Rectal smooth muscle tissue (tissue), 1 donor: ENCODE data around the gene BAG3.

ENCODE experiments used
- H3K27ac ChIP-seq: one replicate; pipeline ENCODE4 v1.7.0; 2013; ENCODE audit warnings: low read depth, low read length, inconsistent platforms
- H3K27me3 ChIP-seq: one replicate; pipeline ENCODE4 v1.7.0; 2013; ENCODE audit warnings: low read length; ENCODE audit not compliant: control insufficient read depth, insufficient read depth
- H3K36me3 ChIP-seq: one replicate; pipeline ENCODE4 v1.7.0; 2013; ENCODE audit warnings: low read length; ENCODE audit not compliant: control insufficient read depth, insufficient read depth
- H3K4me1 ChIP-seq: one replicate; pipeline ENCODE4 v1.7.0; 2013; ENCODE audit warnings: low read length; ENCODE audit not compliant: control insufficient read depth, insufficient read depth
- H3K4me3 ChIP-seq: one replicate; pipeline ENCODE4 v1.7.0; 2013; ENCODE audit warnings: low read length
- H3K9ac ChIP-seq: one replicate; pipeline ENCODE4 v1.7.0; 2013; ENCODE audit warnings: low read length

Gene BAG3

GRCh38 chr10:119620241-119621077 is 30.7 kb upstream of the BAG3 start:
- Histone ChIP-seq H3K9ac (no peak overlapping the region), H3K36me3 (no peaks in the 10 kb centered on the region), H3K27ac (no peak overlapping the region), H3K27me3 (no peaks in the 10 kb centered on the region), H3K4me3 (no peak overlapping the region), H3K4me1 (no peaks in the 10 kb centered on the region)

- Histone ChIP-seq H3K27me3 (no peaks in the 10 kb centered on the region), H3K36me3 (no peaks in the 10 kb centered on the region), H3K27ac (no peak overlapping the region), H3K4me1 (no peaks in the 10 kb centered on the region), H3K4me3 (no peak overlapping the region), H3K9ac (no peak overlapping the region)
Measured at GRCh38 chr10:119621078-119621384, 30.1 kb upstream of the BAG3 start.

GRCh38 chr10:119625570-119626280 is 25.5 kb upstream of the BAG3 start:
- H3K27ac ChIP-seq = no peak overlapping the region
- no peak overlapping the region for H3K4me3 ChIP-seq
- H3K9ac ChIP-seq = no peak overlapping the region
- H3K27me3 ChIP-seq = no peaks in the 10 kb centered on the region
- H3K36me3 ChIP-seq = no peaks in the 10 kb centered on the region
- H3K4me1 ChIP-seq = no peaks in the 10 kb centered on the region

GRCh38 chr10:119630300-119630699 is 20.9 kb upstream of the BAG3 start:
- Histone ChIP-seq H3K9ac (no peak overlapping the region), H3K27ac (no peak overlapping the region), H3K36me3 (no peaks in the 10 kb centered on the region), H3K27me3 (no peaks in the 10 kb centered on the region), H3K4me3 (no peak overlapping the region), H3K4me1 (no peaks in the 10 kb centered on the region)

GRCh38 chr10:119633538-119634218 is 17.5 kb upstream of the BAG3 start:
- Histone ChIP-seq H3K4me1 (no peaks in the 10 kb centered on the region), H3K27ac (no peak overlapping the region), H3K27me3 (no peaks in the 10 kb centered on the region), H3K9ac (no peak overlapping the region), H3K36me3 (no peaks in the 10 kb centered on the region), H3K4me3 (no peak overlapping the region)

- H3K9ac ChIP-seq = no peak overlapping the region
- no peaks in the 10 kb centered on the region for H3K4me1 ChIP-seq
- H3K36me3 ChIP-seq = no peaks in the 10 kb centered on the region
- H3K27me3 ChIP-seq = no peaks in the 10 kb centered on the region
- H3K4me3 ChIP-seq = no peak overlapping the region
- no peak overlapping the region for H3K27ac ChIP-seq
Measured at GRCh38 chr10:119634219-119634544, 17.0 kb upstream of the BAG3 start.

GRCh38 chr10:119637631-119638030 is 13.5 kb upstream of the BAG3 start:
- no peak overlapping the region for H3K9ac ChIP-seq
- no peaks in the 10 kb centered on the region for H3K27me3 ChIP-seq
- H3K4me3 ChIP-seq = no peak overlapping the region
- no peaks in the 10 kb centered on the region for H3K36me3 ChIP-seq
- no peaks in the 10 kb centered on the region for H3K4me1 ChIP-seq
- no peak overlapping the region for H3K27ac ChIP-seq

- H3K9ac ChIP-seq = no peak overlapping the region
- no peak overlapping the region for H3K27ac ChIP-seq
- no peaks in the 10 kb centered on the region for H3K27me3 ChIP-seq
- H3K4me3 ChIP-seq = no peak overlapping the region
- no peaks in the 10 kb centered on the region for H3K36me3 ChIP-seq
- no peaks in the 10 kb centered on the region for H3K4me1 ChIP-seq
Measured at GRCh38 chr10:119638982-119639381, 12.2 kb upstream of the BAG3 start.

GRCh38 chr10:119640384-119640783 is 10.8 kb upstream of the BAG3 start:
- Histone ChIP-seq H3K27me3 (no peaks in the 10 kb centered on the region), H3K27ac (no peak overlapping the region), H3K4me1 (no peaks in the 10 kb centered on the region), H3K36me3 (no peaks in the 10 kb centered on the region), H3K9ac (no peak overlapping the region), H3K4me3 (no peak overlapping the region)

GRCh38 chr10:119640875-119641526 is 10.2 kb upstream of the BAG3 start:
- Histone ChIP-seq H3K36me3 (no peaks in the 10 kb centered on the region), H3K4me1 (no peaks in the 10 kb centered on the region), H3K27ac (no peak overlapping the region), H3K27me3 (no peaks in the 10 kb centered on the region), H3K4me3 (no peak overlapping the region), H3K9ac (no peak overlapping the region)

- H3K9ac ChIP-seq = no peak overlapping the region
- H3K4me1 ChIP-seq = no peaks in the 10 kb centered on the region
- H3K36me3 ChIP-seq = no peaks in the 10 kb centered on the region
- H3K27me3 ChIP-seq = no peaks in the 10 kb centered on the region
- no peak overlapping the region for H3K27ac ChIP-seq
- H3K4me3 ChIP-seq = no peak overlapping the region
Measured at GRCh38 chr10:119642556-119643111, 8.5 kb upstream of the BAG3 start.
